GM12873 (cell line): Measurements from ENCODE around the gene HLA-G.

Experiments used
- TF ChIP-seq, protein P1 (sequence below): IDR thresholded peaks from 2 replicates; pipeline ENCODE4 v1.5.1; 2012; ENCODE audit warnings: low read depth, mild to moderate bottlenecking, moderate library complexity, low read length, control low read depth; ENCODE audit not compliant: insufficient read depth; ENCODE audit errors: missing control alignments

HLA-G gene

DNA sequence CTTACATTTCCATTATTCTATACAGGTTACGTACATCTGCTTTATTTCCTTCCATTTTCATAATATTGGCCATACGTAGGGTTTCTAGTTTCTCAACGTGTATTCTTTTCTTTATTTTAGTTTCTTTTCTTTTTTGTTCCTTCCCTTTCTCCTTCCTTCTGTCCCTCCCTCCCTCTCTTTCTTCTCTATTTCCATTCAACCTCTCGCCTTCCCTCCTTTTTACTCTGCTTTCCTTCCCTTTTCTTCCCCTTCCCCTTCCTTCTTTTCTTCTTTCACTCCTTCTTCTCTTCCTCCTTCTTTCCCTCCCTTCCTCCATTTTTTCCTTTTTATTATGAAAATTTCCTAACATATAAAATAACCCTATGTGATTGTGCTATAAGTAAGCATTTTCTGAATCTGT, 8.7 kb upstream of the HLA-G start:
- TF ChIP-seq, protein P1, sequence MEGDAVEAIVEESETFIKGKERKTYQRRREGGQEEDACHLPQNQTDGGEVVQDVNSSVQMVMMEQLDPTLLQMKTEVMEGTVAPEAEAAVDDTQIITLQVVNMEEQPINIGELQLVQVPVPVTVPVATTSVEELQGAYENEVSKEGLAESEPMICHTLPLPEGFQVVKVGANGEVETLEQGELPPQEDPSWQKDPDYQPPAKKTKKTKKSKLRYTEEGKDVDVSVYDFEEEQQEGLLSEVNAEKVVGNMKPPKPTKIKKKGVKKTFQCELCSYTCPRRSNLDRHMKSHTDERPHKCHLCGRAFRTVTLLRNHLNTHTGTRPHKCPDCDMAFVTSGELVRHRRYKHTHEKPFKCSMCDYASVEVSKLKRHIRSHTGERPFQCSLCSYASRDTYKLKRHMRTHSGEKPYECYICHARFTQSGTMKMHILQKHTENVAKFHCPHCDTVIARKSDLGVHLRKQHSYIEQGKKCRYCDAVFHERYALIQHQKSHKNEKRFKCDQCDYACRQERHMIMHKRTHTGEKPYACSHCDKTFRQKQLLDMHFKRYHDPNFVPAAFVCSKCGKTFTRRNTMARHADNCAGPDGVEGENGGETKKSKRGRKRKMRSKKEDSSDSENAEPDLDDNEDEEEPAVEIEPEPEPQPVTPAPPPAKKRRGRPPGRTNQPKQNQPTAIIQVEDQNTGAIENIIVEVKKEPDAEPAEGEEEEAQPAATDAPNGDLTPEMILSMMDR, result no peak

DNA sequence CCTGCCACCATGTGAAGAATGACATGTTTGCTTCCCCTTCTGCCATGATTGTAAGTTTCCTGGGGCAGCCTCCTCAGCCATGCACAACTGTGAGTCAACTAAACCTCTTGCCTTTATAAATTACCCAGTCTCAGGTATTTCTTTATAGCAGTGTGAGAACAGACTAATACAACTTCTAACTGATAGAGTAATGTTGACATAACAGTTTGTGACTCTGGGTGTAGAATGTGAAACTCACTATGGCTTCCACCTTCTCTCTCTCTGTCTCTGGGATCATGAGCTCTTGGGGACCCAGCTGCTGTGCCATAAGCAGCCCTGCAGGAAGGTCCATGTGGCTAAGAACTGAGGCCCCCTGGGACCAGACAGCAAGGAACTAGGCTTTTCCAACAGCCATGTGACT, 3.5 kb upstream of the HLA-G start:
- TF ChIP-seq, protein P1, result no peak

DNA sequence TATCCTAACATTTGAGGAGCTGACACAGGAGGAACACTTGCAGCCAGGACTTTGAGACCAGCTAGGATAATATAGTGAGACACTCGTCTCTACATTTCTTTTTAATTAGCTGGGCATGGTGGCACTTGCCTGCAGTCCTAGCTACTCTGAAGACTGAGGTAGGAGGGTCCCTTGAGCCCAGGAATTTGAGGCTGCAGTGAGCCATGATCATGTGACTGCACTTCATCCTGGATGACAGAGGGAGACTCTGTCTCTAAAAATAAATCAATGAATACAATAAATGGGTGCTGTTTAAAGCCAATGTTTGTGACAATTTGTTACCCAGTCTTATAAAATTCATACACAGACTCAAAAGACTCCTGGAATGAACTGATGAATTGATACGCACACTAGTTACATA, 1.8 kb upstream of the HLA-G start:
- TF ChIP-seq, protein P1, result no peak

DNA sequence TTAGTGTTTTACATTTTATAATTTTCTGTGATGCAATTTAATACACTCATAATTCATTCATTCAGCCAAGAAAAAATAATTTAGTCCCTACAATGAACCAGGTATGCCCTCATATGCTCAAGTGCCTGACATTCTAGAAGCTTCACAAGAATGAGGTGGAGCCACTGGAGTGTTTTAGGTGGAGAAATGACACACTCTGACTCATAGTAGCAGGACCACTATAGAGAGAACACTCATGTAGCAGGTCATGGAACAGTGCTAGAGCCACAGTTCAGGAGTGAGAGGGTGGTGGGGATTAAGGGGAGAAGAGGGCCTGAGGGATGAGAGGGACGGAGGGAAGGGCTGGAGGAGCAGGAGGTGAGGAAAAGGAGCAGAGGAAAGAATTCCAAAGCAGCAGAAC, 1.4 kb upstream of the HLA-G start:
- TF ChIP-seq, protein P1, result no peak

DNA sequence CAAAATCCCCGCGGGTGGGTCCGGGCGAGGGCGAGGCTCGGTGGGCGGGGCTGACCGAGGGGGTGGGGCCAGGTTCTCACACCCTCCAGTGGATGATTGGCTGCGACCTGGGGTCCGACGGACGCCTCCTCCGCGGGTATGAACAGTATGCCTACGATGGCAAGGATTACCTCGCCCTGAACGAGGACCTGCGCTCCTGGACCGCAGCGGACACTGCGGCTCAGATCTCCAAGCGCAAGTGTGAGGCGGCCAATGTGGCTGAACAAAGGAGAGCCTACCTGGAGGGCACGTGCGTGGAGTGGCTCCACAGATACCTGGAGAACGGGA, 809 bp downstream of the HLA-G start:
- TF ChIP-seq, protein P1, result no peak

DNA sequence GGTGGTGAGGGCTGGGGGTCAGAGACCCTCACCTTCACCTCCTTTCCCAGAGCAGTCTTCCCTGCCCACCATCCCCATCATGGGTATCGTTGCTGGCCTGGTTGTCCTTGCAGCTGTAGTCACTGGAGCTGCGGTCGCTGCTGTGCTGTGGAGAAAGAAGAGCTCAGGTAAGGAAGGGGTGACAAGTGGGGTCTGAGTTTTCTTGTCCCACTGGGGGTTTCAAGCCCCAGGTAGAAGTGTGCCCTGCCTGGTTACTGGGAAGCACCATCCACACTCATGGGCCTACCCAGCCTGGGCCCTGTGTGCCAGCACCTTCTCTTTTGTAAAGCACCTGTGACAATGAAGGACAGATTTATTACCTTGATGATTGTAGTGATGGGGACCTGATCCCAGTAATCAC, 2.1 kb downstream of the HLA-G start:
- TF ChIP-seq, protein P1, result no peak

DNA sequence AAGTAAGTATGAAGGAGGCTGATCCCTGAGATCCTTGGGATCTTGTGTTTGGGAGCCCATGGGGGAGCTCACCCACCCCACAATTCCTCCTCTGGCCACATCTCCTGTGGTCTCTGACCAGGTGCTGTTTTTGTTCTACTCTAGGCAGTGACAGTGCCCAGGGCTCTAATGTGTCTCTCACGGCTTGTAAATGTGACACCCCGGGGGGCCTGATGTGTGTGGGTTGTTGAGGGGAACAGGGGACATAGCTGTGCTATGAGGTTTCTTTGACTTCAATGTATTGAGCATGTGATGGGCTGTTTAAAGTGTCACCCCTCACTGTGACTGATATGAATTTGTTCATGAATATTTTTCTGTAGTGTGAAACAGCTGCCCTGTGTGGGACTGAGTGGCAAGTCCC, 2.8 kb downstream of the HLA-G start:
- TF ChIP-seq, protein P1, result no peak

DNA sequence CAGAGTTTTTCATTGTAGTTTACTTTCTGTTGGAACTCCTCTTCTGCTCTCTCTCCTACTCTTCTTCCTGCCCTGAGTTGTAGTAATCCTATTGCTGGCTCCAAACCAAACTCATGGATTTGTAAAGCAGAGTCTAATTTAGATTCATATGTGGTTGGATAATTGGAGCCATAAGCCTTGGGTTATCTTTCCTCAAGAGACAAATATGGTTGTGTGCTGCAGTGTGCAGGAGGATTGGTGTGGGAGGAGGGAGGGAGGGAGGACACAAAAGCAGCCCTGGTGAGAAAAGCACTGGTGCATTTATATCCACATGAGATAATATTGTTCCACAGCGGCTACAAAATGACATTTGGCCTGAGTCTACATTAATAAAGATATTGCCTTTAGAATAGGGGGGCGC, 4.2 kb downstream of the HLA-G start:
- TF ChIP-seq, protein P1, result no peak
